ENCODE measurements around the gene AKNAD1. TPM values are rescaled to one million over a fixed set of nuclear protein-coding genes. Genes with fewer than 3 reads are reported as not detected.

AKNAD1 gene
- total and polyA plus RNA-seq, 2 of the 13 experiments (the other 11 are each of a cell fraction or from before 2014, with no cell fraction given) = not detected

- DNase-seq (ENCODE audit: low spot score) = no peak
- POLR2A ChIA-PET = no interaction called here
- TF ChIP-seq FOXO4 (CRISPR knock-in tag; conservative IDR thresholded peaks at IDR 0.05) (no peak), FOXP4 (CRISPR knock-in tag; IDR thresholded peaks at IDR 0.05) (no peak), CREM (IDR thresholded peaks at IDR 0.05) (no peak), CREM (CRISPR knock-in tag; IDR thresholded peaks at IDR 0.05) (no peak), TGIF2 (CRISPR knock-in tag; IDR thresholded peaks at IDR 0.05) (no peak), ZNF878 (CRISPR knock-in tag; IDR thresholded peaks at IDR 0.05) (no peak), ZNF329 (CRISPR knock-in tag; IDR thresholded peaks at IDR 0.05; ENCODE audit: low read depth) (no peak), ZNF276 (CRISPR knock-in tag; IDR thresholded peaks at IDR 0.05; ENCODE audit: low read depth) (no peak), PATZ1 (CRISPR knock-in tag; IDR thresholded peaks at IDR 0.05) (no peak), AHDC1 (CRISPR knock-in tag; IDR thresholded peaks at IDR 0.05; ENCODE audit: borderline replicate concordance) (no peak)
These were observed 42.4 kb downstream of the AKNAD1 start for GRCh38 chr1:108814343-108815125.

More at GRCh38 chr1:108814343-108815125, 42.4 kb downstream of the AKNAD1 start:
- H3K4me1 ChIP-seq (ENCODE audit: insufficient read depth, low read length) = peaks cover 14% of the 10 kb centered on the region
- H3K27ac ChIP-seq (ENCODE audit: extremely low read length, insufficient read depth, low read length) = no peak overlapping the region
- in situ Hi-C loops (cut with HindIII; ENCODE audit: extremely low pct_ligation_motif_present, low pct_unique_long_range_greater_than_20kb) = no loop called here
- H3K9ac ChIP-seq (ENCODE audit: insufficient read depth, low read depth, low read length) = no peak overlapping the region
- BruUV-seq (replicated peaks) = no TSS peak
- no peak overlapping the region for H3K4me2 ChIP-seq (ENCODE audit: low read depth, low read length)
- ATAC-seq (no peak), FAIRE-seq (no peak)
- no peaks in the 10 kb centered on the region for H3K9me3 ChIP-seq (ENCODE audit: low read length)
- intact Hi-C loops (cut with micrococcal nuclease; ENCODE audit: unreplicated experiment) = no loop called here
- H3K36me3 ChIP-seq (replicated peaks in 1 of 2; ENCODE audit: control insufficient read depth in 1 of 2, insufficient read depth in 2 of 2, low read length in 2 of 2) = no peaks in the 10 kb centered on the region
- CTCF ChIA-PET (ENCODE audit: low intra/inter-chr PET ratio, low total read pairs) = no interaction called here
- H2AFZ ChIP-seq (ENCODE audit: low read length) = no peak overlapping the region
- no peaks in the 10 kb centered on the region for H3K79me2 ChIP-seq (ENCODE audit: insufficient read depth, low read length)
- no peaks in the 10 kb centered on the region for H3K27me3 ChIP-seq (ENCODE audit: control insufficient read depth in 1 of 2, insufficient read depth in 2 of 2, low read length in 2 of 2)
- WGBS (ENCODE audit: low lambda C conversion rate) = 51% methylated on average over 4 of the region's 4 CpGs
- H3K4me3 ChIP-seq (replicated peaks in 1 of 3; ENCODE audit: insufficient read depth in 1 of 3, low read depth in 2 of 3, low read length in 3 of 3) = no peak overlapping the region
- no peaks in the 10 kb centered on the region; the same call in 1 of the 2 replicates for H4K20me1 ChIP-seq (ENCODE audit: insufficient read depth, low read length)
